Measurements from ENCODE around the gene RAB26. TPM values are rescaled to one million over a fixed set of nuclear protein-coding genes. Genes with fewer than 3 reads are reported as not detected.

Gene RAB26
- polyA plus RNA-seq, 1 donor (not counting 4 experiments of a cell fraction or from before 2014, with no cell fraction given), result 0.58 TPM

- dilution Hi-C loops (cut with MboI; ENCODE audit: extremely low pct_ligation_motif_present, low sequenced_read_pairs), result no loop called here
- Histone ChIP-seq H3K27ac (ENCODE audit: control insufficient read depth, insufficient read depth, low read length) (no peak overlapping the region), H3K9ac (ENCODE audit: control insufficient read depth, extremely low read depth, insufficient read depth, low read length) (no peak overlapping the region), H3K36me3 (ENCODE audit: control insufficient read depth in 2 of 2, extremely low read depth in 1 of 2, insufficient read depth in 2 of 2, low read length in 2 of 2) (peaks cover 34 to 35% of the 10 kb centered on the region in 2 experiments), H3K27me3 (ENCODE audit: control insufficient read depth, extremely low read depth, insufficient read depth, low read length) (no peaks in the 10 kb centered on the region), H3K9me3 (ENCODE audit: control insufficient read depth, low read depth, low read length) (no peaks in the 10 kb centered on the region), H3K79me2 (ENCODE audit: control insufficient read depth, insufficient read depth, low read length) (peaks cover 10% of the 10 kb centered on the region), H2AFZ (ENCODE audit: control insufficient read depth, low read length) (no peak overlapping the region), H3K4me2 (ENCODE audit: control insufficient read depth, extremely low read depth, insufficient read depth, low read depth, low read length) (no peak overlapping the region), H4K20me1 (ENCODE audit: control insufficient read depth, extremely low read depth, insufficient read depth, low read length) (no peaks in the 10 kb centered on the region), H3K4me1 (ENCODE audit: control insufficient read depth, extremely low read depth, insufficient read depth, low read length) (no peaks in the 10 kb centered on the region), H3K4me3 (ENCODE audit: control insufficient read depth in 2 of 3, extremely low read depth in 1 of 3, insufficient read depth in 2 of 3, low read depth in 1 of 3, low read length in 3 of 3) (no peak overlapping the region), H3K9me1 (ENCODE audit: control insufficient read depth, extremely low read depth, insufficient read depth, low read length) (no peaks in the 10 kb centered on the region)
- FAIRE-seq (no peak), DNase-seq (ENCODE audit: low read depth, low spot score) (no peak)
- no peak for TF ChIP-seq EZH2 (IDR thresholded peaks at IDR 0.05; ENCODE audit: low read length)
- TF ChIP-seq CTCF (optimal IDR thresholded peaks at IDR 0.05 in 1 of 3, IDR thresholded peaks at IDR 0.05 in 1 of 3, conservative IDR thresholded peaks at IDR 0.05 in 1 of 3; ENCODE audit: extremely low read depth in 1 of 3, insufficient read depth in 2 of 3, low read length in 3 of 3), result no peak
These were observed 21.7 kb downstream of the RAB26 start for GRCh38 chr16:2170080-2170479.

GRCh38 chr16:2170587-2171435 is 22.4 kb downstream of the RAB26 start:
- H3K9me1 ChIP-seq (ENCODE audit: control insufficient read depth, extremely low read depth, insufficient read depth, low read length), result no peaks in the 10 kb centered on the region
- no peak overlapping the region for H3K4me3 ChIP-seq (ENCODE audit: control insufficient read depth in 2 of 3, extremely low read depth in 1 of 3, insufficient read depth in 2 of 3, low read depth in 1 of 3, low read length in 3 of 3)

More at GRCh38 chr16:2170587-2171435, 22.4 kb downstream of the RAB26 start:
- DNase-seq (ENCODE audit: low read depth, low spot score), result no peak
- FAIRE-seq, result no peak
- Histone ChIP-seq H3K4me2 (ENCODE audit: control insufficient read depth, extremely low read depth, insufficient read depth, low read depth, low read length) (no peak overlapping the region), H3K36me3 (ENCODE audit: control insufficient read depth in 2 of 2, extremely low read depth in 1 of 2, insufficient read depth in 2 of 2, low read length in 2 of 2) (peaks cover 38% of the 10 kb centered on the region in 2 experiments), H3K27ac (ENCODE audit: control insufficient read depth, insufficient read depth, low read length) (no peak overlapping the region), H2AFZ (ENCODE audit: control insufficient read depth, low read length) (no peak overlapping the region), H3K79me2 (ENCODE audit: control insufficient read depth, insufficient read depth, low read length) (peaks cover 4% of the 10 kb centered on the region), H3K27me3 (ENCODE audit: control insufficient read depth, extremely low read depth, insufficient read depth, low read length) (no peaks in the 10 kb centered on the region), H3K9me3 (ENCODE audit: control insufficient read depth, low read depth, low read length) (no peaks in the 10 kb centered on the region), H3K9ac (ENCODE audit: control insufficient read depth, extremely low read depth, insufficient read depth, low read length) (no peak overlapping the region), H3K4me1 (ENCODE audit: control insufficient read depth, extremely low read depth, insufficient read depth, low read length) (no peaks in the 10 kb centered on the region), H4K20me1 (ENCODE audit: control insufficient read depth, extremely low read depth, insufficient read depth, low read length) (no peaks in the 10 kb centered on the region)
- TF ChIP-seq CTCF (optimal IDR thresholded peaks at IDR 0.05 in 1 of 3, IDR thresholded peaks at IDR 0.05 in 1 of 3, conservative IDR thresholded peaks at IDR 0.05 in 1 of 3; ENCODE audit: extremely low read depth in 1 of 3, insufficient read depth in 2 of 3, low read length in 3 of 3) (no peak), EZH2 (IDR thresholded peaks at IDR 0.05; ENCODE audit: low read length) (no peak)
- dilution Hi-C loops (cut with MboI; ENCODE audit: extremely low pct_ligation_motif_present, low sequenced_read_pairs), result no loop called here
